Right renal pelvis (tissue), 4 donors: Measurements from ENCODE around the gene CPPED1. TPM values are rescaled to one million over a fixed set of nuclear protein-coding genes. Genes with fewer than 3 reads are reported as not detected.
"Not testable (repeated sequence)": the region's sequence is repeated elsewhere in the genome, so short reads cannot be mapped to it uniquely, and the experiment has no call there.

Source experiments
- DNase-seq, 4 donors: peaks; one replicate each; pipeline ENCODE4 v3.0.0-alpha.2; 2013; ENCODE audit warnings: low read depth in 4 of 4, low spot score in 3 of 4, missing footprints in 1 of 4
- polyA plus RNA-seq, 4 donors: library from polyadenylated mRNA; unstranded; fragments of 120-200 nt; gene quantifications; one replicate each; pipeline ENCODE4 v1.2.1, GENCODE V29; 2013; ENCODE audit not compliant: insufficient read length in 4 of 4

The CPPED1 gene
- 10 to 100 TPM; 26.2 to 29.6 (median 26.4) TPM for polyA plus RNA-seq

GRCh38 chr16:12803203-12804093 is at the start of gene CPPED1:
TSS of gene CPPED1 (minus strand) at chr16:12803887. CDS start at chr16:12803776, 111 bp downstream.
- peak; percentile 77 to 86 (median 82) for DNase-seq

GRCh38 chr16:12850186-12850585 is 46.5 kb upstream of the CPPED1 start:
- no peak for DNase-seq

GRCh38 chr16:12846592-12846991 is 42.9 kb upstream of the CPPED1 start:
- no peak for DNase-seq

- no peak for DNase-seq
Observed at GRCh38 chr16:12845282-12845681, 41.6 kb upstream of the CPPED1 start.

- DNase-seq: no peak
Observed at GRCh38 chr16:12837756-12838155, 34.1 kb upstream of the CPPED1 start.

- DNase-seq: no peak
Observed at GRCh38 chr16:12837291-12837690, 33.6 kb upstream of the CPPED1 start.

- DNase-seq: no peak
Observed at GRCh38 chr16:12833926-12834325, 30.2 kb upstream of the CPPED1 start.

- no peak for DNase-seq
Observed at GRCh38 chr16:12829096-12829888, 25.6 kb upstream of the CPPED1 start.

GRCh38 chr16:12828206-12828605 is 24.5 kb upstream of the CPPED1 start:
- no peak for DNase-seq

GRCh38 chr16:12826559-12826958 is 22.9 kb upstream of the CPPED1 start:
- no peak for DNase-seq

- peak in 1 of 4 donors; percentile 24 for DNase-seq
Observed at GRCh38 chr16:12819126-12820117, 15.7 kb upstream of the CPPED1 start.

GRCh38 chr16:12818326-12818725 is 14.6 kb upstream of the CPPED1 start:
- DNase-seq: no peak

- DNase-seq: not testable (repeated sequence)
Observed at GRCh38 chr16:12816791-12817214, 13.1 kb upstream of the CPPED1 start.

- no peak for DNase-seq
Observed at GRCh38 chr16:12815361-12815760, 11.7 kb upstream of the CPPED1 start.

- DNase-seq: not testable (repeated sequence)
Observed at GRCh38 chr16:12813734-12814133, 10.0 kb upstream of the CPPED1 start.

GRCh38 chr16:12813321-12813720 is 9.6 kb upstream of the CPPED1 start:
- DNase-seq: not testable (repeated sequence)

GRCh38 chr16:12811441-12812383 is 8.0 kb upstream of the CPPED1 start:
- DNase-seq: no peak

- DNase-seq: no peak
Observed at GRCh38 chr16:12805066-12805465, 1.4 kb upstream of the CPPED1 start.

GRCh38 chr16:12804395-12804794 is 708 bp upstream of the CPPED1 start:
- no peak for DNase-seq
